Hematopoietic multipotent progenitor cell treated with erythropoietin and hydrocortisone succinate and interleukin-3 and kit ligand, for 15 days (in vitro differentiated cells): ENCODE data around the gene RFTN1.
A peak's percentile ranks its signal among the peaks of the same experiment; 100 is the strongest.

Experiments used
- DNase-seq: peaks from one replicate; pipeline ENCODE4 v3.0.0-alpha.2; 2015; ENCODE audit warnings: low spot score

Gene RFTN1

GRCh38 chr3:16406166-16406565, 107.3 kb downstream of the RFTN1 start:
- DNase-seq, result no peak

GRCh38 chr3:16404349-16404895, 109.1 kb downstream of the RFTN1 start:
- DNase-seq, result no peak

- no peak for DNase-seq
Observed at GRCh38 chr3:16402451-16402850, 111.0 kb downstream of the RFTN1 start.

GRCh38 chr3:16401273-16401672, 112.2 kb downstream of the RFTN1 start:
- DNase-seq, result no peak

GRCh38 chr3:16400106-16400931, 113.2 kb downstream of the RFTN1 start:
- no peak for DNase-seq

GRCh38 chr3:16399473-16399872, 114.0 kb downstream of the RFTN1 start:
- DNase-seq, result peak; percentile 34

- no peak for DNase-seq
Observed at GRCh38 chr3:16398648-16399047, 114.9 kb downstream of the RFTN1 start.

- DNase-seq, result no peak
Observed at GRCh38 chr3:16396202-16396601, 117.3 kb downstream of the RFTN1 start.

GRCh38 chr3:16395212-16395611, 118.3 kb downstream of the RFTN1 start:
- peak; percentile 64 for DNase-seq

- peak; percentile 23 for DNase-seq
Observed at GRCh38 chr3:16394639-16395038, 118.9 kb downstream of the RFTN1 start.

GRCh38 chr3:16392717-16393116, 120.8 kb downstream of the RFTN1 start:
- no peak for DNase-seq

- DNase-seq, result no peak
Observed at GRCh38 chr3:16392065-16392464, 121.4 kb downstream of the RFTN1 start.

- no peak for DNase-seq
Observed at GRCh38 chr3:16390581-16390980, 122.9 kb downstream of the RFTN1 start.

- no peak for DNase-seq
Observed at GRCh38 chr3:16388850-16389441, 124.6 kb downstream of the RFTN1 start.

GRCh38 chr3:16386561-16386960, 126.9 kb downstream of the RFTN1 start:
- no peak for DNase-seq

GRCh38 chr3:16385151-16385550, 128.3 kb downstream of the RFTN1 start:
- no peak for DNase-seq

GRCh38 chr3:16383864-16384263, 129.6 kb downstream of the RFTN1 start:
- no peak for DNase-seq

- DNase-seq, result no peak
Observed at GRCh38 chr3:16382845-16383244, 130.7 kb downstream of the RFTN1 start.

- no peak for DNase-seq
Observed at GRCh38 chr3:16381426-16381825, 132.1 kb downstream of the RFTN1 start.

GRCh38 chr3:16380421-16380820, 133.1 kb downstream of the RFTN1 start:
- no peak for DNase-seq

GRCh38 chr3:16379838-16380237, 133.7 kb downstream of the RFTN1 start:
- no peak for DNase-seq

GRCh38 chr3:16378920-16379319, 134.6 kb downstream of the RFTN1 start:
- DNase-seq, result no peak

- no peak for DNase-seq
Observed at GRCh38 chr3:16378415-16378814, 135.1 kb downstream of the RFTN1 start.
